H1 (cell line): ENCODE data around the gene ASCL5.

ENCODE experiments used
- CTCF ChIP-seq, 3 experiments: IDR thresholded peaks; 1 replicate in 2 of 3; 2 replicates in 1 of 3; pipeline versions ENCODE4 v1.5.1 to v1.6.1; 2011; ENCODE audit warnings: low read length in 3 of 3, mild to moderate bottlenecking in 3 of 3, inconsistent platforms in 2 of 3, low read depth in 1 of 3, moderate library complexity in 1 of 3; ENCODE audit not compliant: insufficient read depth in 1 of 3; ENCODE audit errors: control extremely low read depth in 1 of 3
- EGR1 ChIP-seq: IDR thresholded peaks from 2 replicates; pipeline ENCODE4 v1.6.1; 2011; ENCODE audit warnings: low read depth, low read length, borderline replicate concordance
- JUND ChIP-seq: IDR thresholded peaks from 2 replicates; pipeline ENCODE4 v1.6.1; 2011; ENCODE audit warnings: mild to moderate bottlenecking, improper control_type of control experiment, low read length
- POLR2A ChIP-seq, 2 experiments: IDR thresholded peaks; 1 replicate in 1 of 2; 2 replicates in 1 of 2; pipeline ENCODE4 v1.6.1; 2011; ENCODE audit warnings: low read depth in 2 of 2, low read length in 2 of 2, mild to moderate bottlenecking in 2 of 2; ENCODE audit errors: control extremely low read depth in 1 of 2
- POU5F1 ChIP-seq: IDR thresholded peaks from 2 replicates; pipeline ENCODE4 v1.6.1; 2011; ENCODE audit warnings: low read depth, mild to moderate bottlenecking, low read length, moderate library complexity
- RAD21 ChIP-seq, 2 experiments: IDR thresholded peaks in 1 of 2; conservative IDR thresholded peaks in 1 of 2; 2 replicates each; pipeline ENCODE4 v1.6.1; 2011; ENCODE audit warnings: low read depth in 2 of 2, low read length in 2 of 2, improper control_type of control experiment in 1 of 2, inconsistent platforms in 1 of 2, mild to moderate bottlenecking in 1 of 2, moderate library complexity in 1 of 2
- USF2 ChIP-seq: IDR thresholded peaks from 2 replicates; pipeline ENCODE4 v1.6.1; 2011; ENCODE audit warnings: low read length, improper control_type of control experiment

- TF ChIP-seq USF2 (no peak), POLR2A (IDR thresholded peaks at IDR 0.05; ENCODE audit: control extremely low read depth in 1 of 2, low read depth in 2 of 2, low read length in 2 of 2) (no peak), CTCF (IDR thresholded peaks at IDR 0.05; ENCODE audit: control extremely low read depth in 1 of 3, insufficient read depth in 1 of 3, low read depth in 1 of 3, low read length in 3 of 3) (peak in 2 of 3 experiments; percentile 50 to 63; a peak in 2 of 4 replicates), POU5F1 (no peak), EGR1 (no peak), RAD21 (IDR thresholded peaks at IDR 0.05 in 1 of 2, conservative IDR thresholded peaks at IDR 0.05 in 1 of 2; ENCODE audit: low read depth in 2 of 2, low read length in 2 of 2) (peak; percentile 28 to 54; a peak in 3 of 4 replicates), JUND (no peak)
Measured at GRCh38 chr1:201149400-201149799, 22.4 kb upstream of the ASCL5 start.
